DOHH2 (cell line): ENCODE data around the gene GOLGA3.

Experiments
- CTCF ChIP-seq: fragments of 200-600 bp; sonication (generic); IDR thresholded peaks from one replicate; pipeline ENCODE4 v1.5.1; 2014; ENCODE audit warnings: antibody characterized with exemption, mild to moderate bottlenecking, low read depth, low read length; ENCODE audit not compliant: poor library complexity, severe bottlenecking
- EZH2phosphoT487 ChIP-seq: fragments of 200-600 bp; sonication (generic); IDR thresholded peaks from 2 replicates; pipeline ENCODE4 v1.6.1; 2017; ENCODE audit warnings: borderline replicate concordance, mild to moderate bottlenecking, antibody characterized with exemption, low read length, moderate library complexity, mixed read lengths

GRCh38 chr12:132731574-132731973 is 97.1 kb downstream of the GOLGA3 start:
- TF ChIP-seq CTCF (no peak), EZH2phosphoT487 (no peak)
